HG03432 (cell line): ENCODE results near the gene MIAT.
A peak's percentile ranks its signal among the peaks of the same experiment; 100 is the strongest.
"Not testable (repeated sequence)": the region's sequence is repeated elsewhere in the genome, so short reads cannot be mapped to it uniquely, and the experiment has no call there.

Source experiments
- ATAC-seq: cut with Tn5 transposase; IDR thresholded peaks from one replicate; pipeline ENCODE4 v1.9.1; 2021; ENCODE audit warnings: mild to moderate bottlenecking, moderate library complexity; ENCODE audit not compliant: unreplicated experiment

MIAT gene

DNA sequence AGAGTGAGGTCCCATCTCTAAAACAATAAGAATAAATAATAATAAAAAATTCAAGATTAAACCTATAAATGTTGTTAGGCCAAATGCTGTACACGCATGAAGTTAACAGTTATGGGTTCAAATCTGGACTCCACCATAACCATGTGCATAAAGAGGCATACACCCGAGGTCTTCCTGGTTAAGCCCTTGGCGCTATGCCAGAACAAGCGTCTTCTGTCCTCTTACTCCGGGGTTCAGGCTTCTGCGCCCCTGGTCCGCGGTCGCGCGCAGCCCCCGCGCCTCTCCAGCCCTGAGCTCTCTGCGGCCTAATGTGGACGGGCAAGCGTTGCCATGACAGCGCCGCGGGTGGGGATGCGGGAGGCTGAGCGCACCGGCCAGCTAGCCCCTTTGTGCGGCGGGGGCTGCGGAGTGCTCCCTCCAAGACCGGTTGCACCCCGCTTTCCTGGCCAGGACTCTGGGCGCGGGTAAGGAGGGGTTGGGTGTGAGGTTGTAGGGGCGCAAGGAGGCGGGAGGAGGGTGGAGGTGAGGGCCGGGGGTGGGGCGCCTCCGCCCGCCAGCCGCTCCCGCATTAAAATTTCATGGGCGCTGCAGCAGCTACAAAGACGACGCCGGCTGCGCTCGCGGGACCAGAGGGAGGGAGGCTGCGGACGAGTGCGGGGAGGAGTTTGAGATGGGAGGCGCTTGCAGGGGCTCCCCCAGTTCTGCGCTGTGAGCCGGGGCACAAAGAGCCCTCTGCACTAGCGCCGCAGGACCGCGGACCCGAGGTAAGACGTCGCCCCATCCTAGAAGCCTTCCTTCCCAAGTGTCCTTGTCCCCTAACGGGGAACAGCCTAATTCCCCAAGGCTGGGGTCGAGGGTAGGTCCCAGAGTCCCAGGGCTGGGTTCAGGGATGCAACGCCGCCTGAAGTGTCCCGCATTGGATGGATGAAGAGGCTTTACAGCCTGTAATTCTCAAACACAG is at the start of gene MIAT:
Gene MIAT, plus strand, starts transcription at position 698 of the 961 bp plus-strand sequence.
- peak; percentile 67 for ATAC-seq

DNA sequence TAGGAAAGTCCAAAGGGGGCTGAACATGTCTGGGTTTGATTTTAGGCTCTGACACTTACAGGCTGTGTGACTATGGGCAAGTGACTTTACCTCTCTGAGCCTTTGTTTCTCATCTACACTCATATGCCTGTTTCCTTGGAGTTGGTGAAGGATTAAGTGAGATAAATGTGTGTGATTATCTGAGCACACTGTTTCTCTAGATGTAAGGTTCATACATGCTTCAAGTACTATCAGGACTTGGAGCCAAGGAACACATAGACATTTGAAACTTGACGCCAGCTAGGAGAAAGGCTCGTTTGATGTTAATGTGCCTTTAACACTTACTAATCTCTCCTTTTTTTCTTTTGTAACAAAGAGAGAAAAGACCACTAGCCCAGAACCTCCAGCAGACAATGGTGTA is 49.3 kb upstream of the MIAT start:
- ATAC-seq: no peak

- no peak for ATAC-seq
Observed at GRCh38 chr22:26609287-26609686, 48.1 kb upstream of the MIAT start.

DNA sequence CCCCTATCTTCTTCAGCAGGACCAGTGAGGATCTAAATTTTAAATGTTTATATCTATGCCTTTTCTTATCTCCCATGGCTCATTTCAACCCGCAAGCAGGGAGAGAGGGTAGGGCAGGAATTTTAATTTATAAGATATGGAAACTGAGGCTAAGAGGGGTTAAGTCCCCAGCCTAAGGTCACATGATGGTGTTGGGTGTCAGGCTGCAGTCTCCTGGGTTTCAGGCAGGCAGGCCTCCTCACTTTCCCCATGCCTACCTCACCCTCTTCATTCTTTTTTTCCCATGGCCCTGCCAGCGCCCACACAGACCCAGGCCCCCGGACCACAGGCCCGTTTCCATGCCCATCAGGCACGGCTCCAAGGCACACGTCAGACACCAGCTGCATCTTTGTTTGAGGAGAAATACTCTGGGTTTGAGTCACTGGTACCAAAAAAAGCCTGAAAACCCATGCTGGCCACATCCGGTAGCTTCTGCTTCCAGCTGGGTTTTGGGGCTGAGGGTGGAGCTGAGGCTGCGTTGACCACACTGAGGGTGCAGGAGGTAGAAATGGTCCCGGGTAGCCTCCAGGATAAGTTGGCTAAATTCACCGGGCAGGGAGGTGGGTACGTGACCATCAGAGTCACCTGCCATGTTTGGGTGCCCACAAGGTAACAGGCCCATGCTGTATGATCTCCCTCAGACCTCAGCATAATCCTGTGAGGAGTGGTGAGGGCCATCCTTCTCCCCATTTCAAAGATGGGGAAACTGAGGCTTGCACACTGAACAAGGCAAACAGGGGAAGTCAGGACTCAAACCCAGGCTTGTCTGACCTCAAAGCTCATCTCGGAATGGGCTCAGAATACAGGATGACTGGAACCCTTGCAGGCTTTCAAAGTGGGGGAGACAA is 47.1 kb upstream of the MIAT start:
- ATAC-seq: peak; percentile 85

GRCh38 chr22:26610996-26611395 is 46.4 kb upstream of the MIAT start:
- no peak for ATAC-seq

DNA sequence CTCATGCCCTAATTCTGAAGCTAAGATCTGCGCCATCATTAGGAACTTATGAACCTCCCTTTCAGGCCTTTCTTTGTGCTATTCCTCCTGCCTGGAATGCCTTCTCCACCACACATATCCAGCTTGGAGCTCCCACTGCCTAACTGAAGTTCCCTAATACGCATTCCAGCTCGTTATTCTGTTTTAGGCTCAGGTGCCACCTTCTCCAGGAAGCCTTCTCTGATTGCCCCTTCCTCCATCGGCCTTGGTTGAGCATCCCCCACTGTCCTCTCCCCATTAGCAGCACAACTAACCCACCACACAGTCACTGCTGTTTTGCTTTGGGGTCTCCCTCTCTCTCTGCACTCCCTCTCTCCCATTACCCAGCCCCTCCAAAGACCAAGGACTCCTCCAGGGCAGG is 44.7 kb upstream of the MIAT start:
- ATAC-seq: no peak

GRCh38 chr22:26613753-26614152 is 43.6 kb upstream of the MIAT start:
- not testable (repeated sequence) for ATAC-seq

DNA sequence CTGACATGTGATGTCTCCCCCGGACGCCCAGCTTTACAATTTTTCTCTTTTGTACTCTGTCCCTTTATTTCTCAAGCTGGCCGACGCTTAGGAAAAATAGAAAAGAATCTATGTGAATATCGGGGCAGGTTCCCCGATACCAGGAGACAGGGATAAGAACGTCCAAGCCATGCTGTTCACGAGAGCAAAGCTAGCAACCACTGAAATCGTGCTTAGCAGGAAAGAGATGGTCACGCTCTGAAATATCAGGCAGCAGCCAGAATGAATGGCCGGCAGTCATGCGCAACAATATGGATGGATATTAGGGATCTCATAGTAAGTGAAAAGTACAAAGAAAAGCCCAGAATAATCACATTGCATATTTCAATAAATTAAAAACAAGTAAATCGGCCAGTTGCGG is 43.1 kb upstream of the MIAT start:
- ATAC-seq: no peak

DNA sequence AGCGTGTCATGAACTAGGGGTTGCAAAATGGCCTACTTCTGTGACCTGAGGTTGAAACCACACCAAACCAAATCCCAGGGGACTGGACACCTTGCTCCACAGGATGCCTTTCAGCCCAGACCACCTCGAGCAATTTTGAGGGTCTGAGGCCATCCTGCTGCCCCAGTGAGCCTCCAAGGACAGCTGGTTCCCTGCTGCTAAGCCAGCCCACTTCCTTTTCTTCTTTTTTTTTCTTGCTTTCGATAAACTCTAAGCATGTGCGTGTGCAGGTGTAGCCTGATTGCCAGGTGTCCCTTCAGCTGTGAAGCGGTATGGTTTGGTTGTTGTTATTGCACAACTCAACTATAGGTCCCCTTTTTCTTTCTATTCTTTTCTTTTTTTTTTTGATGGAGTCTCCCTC is 42.2 kb upstream of the MIAT start:
- ATAC-seq: peak; percentile 51

DNA sequence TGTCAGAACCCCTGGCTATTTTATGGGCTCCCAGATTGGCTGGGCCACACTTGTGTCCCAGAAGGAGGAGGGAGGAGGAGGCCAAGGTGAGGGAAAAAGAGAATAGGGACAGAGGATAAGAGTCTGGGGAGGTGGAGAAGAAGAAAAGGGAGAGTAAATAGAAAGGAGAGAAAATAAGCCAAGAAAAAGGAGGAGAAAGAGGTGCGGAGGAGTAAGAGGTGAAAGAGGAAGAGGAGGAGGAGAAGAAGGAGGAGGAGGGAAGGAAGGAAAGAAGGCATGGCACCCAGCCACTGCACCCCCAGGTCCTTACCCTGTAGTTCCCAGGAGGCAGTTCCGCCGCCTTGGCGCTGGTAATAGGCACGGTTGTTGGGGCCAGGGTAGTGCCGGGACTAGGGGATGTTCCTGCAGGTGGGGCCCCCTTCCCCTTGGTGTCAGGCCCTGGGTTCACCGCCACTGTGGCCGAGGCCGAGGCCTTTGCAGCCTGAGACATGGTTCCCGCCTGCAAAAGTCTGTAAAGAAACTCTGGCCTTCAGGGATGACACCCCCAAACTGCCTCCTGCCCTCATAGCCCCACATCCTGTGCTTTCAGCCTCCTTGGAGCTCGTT is 41.5 kb upstream of the MIAT start:
- no peak for ATAC-seq

- no peak for ATAC-seq
Observed at GRCh38 chr22:26616650-26617049, 40.7 kb upstream of the MIAT start.

DNA sequence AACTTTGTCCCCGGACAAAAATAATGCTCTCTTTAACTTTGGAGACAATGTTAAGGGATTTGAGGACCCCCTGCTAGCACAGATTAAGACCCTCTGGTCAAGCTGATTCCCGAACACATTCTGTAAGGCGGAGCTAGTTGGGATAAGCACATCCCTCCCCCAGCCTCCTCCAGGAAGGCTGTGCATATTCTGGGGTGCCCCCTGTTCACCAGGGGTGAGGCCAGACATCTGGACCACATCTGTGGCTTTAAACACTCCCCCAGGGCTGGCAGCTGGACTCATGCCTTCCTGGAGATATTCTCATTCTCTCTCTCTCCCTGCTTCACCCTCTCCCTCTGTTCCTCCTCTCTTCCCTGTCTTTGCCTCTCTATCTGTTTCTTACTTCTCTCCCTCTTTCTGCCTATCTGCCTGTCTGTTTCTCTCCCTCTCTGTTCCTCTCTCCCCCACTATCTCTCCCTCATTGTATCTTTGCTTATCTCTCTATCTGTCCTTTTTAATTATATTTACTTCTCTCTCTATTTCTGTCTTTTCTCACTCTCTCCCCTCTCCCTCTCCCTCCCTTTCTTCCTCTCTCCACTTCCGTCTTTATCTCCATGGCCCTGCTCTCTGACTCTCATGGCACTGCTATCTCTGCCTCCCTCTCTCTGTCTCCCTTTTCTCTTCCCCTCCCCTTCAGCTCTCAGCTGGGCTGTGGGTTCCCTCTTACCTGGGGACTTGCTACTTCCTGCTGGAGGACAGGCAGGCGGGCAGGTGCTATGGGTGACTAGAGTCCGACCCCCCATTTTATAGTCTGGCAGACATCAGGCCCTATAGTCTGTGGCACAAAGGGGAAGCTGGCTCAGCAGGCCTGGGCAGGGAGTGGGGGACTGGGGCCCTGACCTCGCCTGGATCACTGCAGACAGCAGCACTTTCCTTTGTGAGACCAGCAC is 39.9 kb upstream of the MIAT start, which contains the start of gene CRYBB1:
Gene CRYBB1, minus strand, starts transcription at position 757 of the 929 bp plus-strand sequence. CDS start 1,708 bp downstream, outside the sequence.
- no peak for ATAC-seq

- no peak for ATAC-seq
Observed at GRCh38 chr22:26618455-26618854, 38.9 kb upstream of the MIAT start.

DNA sequence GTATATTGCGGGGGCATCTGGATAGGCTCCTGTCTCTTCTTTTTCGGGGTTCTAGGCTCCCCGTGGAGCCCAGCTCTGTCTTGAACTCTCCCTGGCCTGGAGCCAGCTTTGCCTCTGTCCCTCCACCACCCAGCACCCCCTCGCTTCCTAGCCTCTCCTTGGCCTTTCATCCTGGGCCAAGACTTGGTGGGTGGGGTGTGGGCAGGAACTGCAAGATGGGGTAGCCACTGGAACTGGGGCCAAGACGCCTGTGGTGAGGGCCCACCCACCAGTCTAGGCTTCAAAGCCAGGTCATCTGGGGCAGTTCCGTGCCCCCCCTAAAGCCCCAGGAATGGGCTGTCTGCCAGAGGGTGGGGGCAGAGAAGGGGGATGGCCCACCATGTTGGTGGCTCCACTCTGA is 37.9 kb upstream of the MIAT start:
- no peak for ATAC-seq

DNA sequence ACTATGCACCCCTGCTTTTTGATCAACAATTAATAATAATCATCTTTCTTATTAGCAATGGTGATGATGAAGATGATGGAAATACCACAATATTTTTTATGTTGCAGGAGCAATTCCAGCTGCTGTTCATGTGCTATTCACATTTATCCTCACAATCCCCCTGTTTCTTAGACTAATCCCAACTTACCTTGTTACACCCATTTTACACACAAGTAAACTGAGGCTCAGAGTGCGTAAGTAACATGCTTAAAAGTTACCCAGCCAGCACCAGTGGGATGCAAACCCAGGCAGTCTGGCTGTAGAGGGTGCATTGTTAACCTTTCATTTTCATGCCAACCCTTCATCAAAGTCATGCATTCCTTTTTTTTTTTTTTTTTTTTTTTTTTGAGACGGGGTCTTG is 37.2 kb upstream of the MIAT start:
- ATAC-seq: no peak

DNA sequence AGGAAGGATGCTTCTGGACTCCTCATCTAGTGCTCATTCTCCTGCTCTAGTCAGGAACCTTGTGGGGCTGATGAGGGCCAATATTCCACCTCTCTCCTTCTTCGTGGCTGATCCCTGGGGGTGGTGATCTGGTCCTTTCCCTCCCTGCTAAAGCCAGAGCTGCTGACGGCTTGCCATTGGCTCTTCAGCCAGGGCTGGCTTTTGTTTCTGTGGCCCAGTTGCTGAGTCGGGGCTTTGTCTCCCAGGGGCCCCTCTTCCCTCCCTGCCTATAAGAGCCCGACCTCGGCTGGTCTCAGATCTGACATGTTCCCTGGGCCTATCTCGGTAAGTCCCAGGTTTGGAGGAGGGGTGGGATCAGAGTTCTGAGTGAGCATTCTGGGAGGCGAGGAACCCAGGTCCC is 35.7 kb upstream of the MIAT start, which contains the start of gene CRYBA4:
Gene CRYBA4, plus strand, starts transcription at position 301 of the 400 bp plus-strand sequence. CDS start 634 bp downstream, outside the sequence.
- no peak for ATAC-seq

DNA sequence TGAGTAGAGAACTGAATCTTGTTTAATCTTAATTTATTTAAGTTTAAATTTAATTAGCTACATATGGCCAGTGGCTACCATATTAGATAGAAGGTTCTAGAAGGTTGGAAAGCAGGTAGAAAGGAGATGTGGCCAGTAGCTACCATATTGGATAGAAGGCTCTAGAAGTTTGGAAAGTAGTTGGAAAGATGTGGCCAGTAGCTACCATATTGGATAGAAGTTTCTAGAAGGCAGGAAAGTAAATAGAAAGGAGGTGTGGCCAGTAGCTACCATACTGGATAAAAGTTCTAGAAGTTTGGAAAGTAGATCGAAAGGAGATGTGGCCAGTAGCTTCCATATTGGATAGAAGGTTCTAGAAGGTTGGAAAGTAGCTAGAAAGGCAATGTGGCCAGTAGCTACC is 33.4 kb upstream of the MIAT start:
- no peak for ATAC-seq

- no peak for ATAC-seq
Observed at GRCh38 chr22:26624803-26625202, 32.6 kb upstream of the MIAT start.

DNA sequence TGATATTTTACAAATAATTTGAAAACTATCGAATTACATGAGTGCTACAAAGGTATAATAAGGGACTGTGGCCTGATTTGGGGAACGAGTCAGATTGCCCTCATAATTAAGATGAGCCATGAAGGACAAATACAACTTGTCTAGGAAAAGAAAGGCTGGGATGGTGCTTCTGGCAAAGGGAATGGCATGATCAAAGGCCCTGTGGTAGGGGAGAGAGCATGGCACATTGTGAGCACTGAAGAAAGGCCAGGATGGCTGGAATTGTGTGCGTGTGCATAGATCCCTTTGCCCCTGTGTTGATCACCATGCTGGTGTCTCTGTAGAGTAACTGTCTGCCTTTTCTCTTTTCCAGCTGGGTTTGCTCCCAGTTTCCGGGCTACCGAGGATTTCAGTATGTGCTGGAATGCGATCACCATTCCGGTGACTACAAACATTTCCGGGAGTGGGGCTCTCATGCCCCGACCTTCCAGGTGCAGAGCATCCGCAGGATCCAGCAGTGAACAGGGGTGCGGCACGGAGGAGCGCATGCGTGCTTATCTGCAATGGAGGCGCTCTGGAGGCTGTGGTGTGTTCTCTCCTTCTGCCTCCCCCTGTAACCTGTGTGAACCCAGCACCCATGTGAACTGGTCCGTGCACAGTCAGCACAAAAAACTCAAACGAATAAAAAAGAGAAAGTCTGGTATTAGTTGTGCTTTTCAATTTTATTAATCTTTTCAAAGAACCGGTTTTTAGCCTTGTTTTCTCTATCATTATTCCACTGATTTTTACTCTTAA is 27.2 kb upstream of the MIAT start:
- no peak for ATAC-seq
